Calu3 (cell line): ENCODE measurements around the gene ASTN2. TPM values are rescaled to one million over a fixed set of nuclear protein-coding genes. Genes with fewer than 3 reads are reported as not detected.
A peak's percentile ranks its signal among the peaks of the same experiment; 100 is the strongest.

Experiments
- BruUV-seq: library from RNA; stranded (reverse); fragments of 400-500 nt; replicated peaks from 2 replicates; lab custom pipeline; 2021; lab: Mats Ljungman, UMichigan
- CTCF ChIA-PET: fragments of 300-600 bp; sonication (Branson Sonifier 250); formaldehyde crosslinking; loops from one replicate; lab custom pipeline; 2022; ENCODE audit warnings: antibody characterized with exemption; lab: Charles Lee
- DNase-seq: peaks from one replicate; pipeline ENCODE4 v3.0.0; 2022
- H3K27ac Mint-ChIP-seq: one replicate; pipeline ENCODE4 v1.8.0; 2022; ENCODE audit warnings: mixed read lengths; ENCODE audit not compliant: unreplicated experiment
- H3K27me3 Mint-ChIP-seq: one replicate; pipeline ENCODE4 v1.8.0; 2022; ENCODE audit warnings: mixed read lengths; ENCODE audit not compliant: unreplicated experiment
- H3K36me3 Mint-ChIP-seq: one replicate; pipeline ENCODE4 v1.8.0; 2022; ENCODE audit warnings: mild to moderate bottlenecking, moderate library complexity, mixed read lengths; ENCODE audit not compliant: insufficient read depth, unreplicated experiment
- H3K4me1 Mint-ChIP-seq: one replicate; pipeline ENCODE4 v1.8.0; 2022; ENCODE audit warnings: mild to moderate bottlenecking, low read depth, mixed read lengths; ENCODE audit not compliant: unreplicated experiment
- H3K4me3 Mint-ChIP-seq: one replicate; pipeline ENCODE4 v1.8.0; 2022; ENCODE audit warnings: mild to moderate bottlenecking, low read depth, moderate library complexity, mixed read lengths; ENCODE audit not compliant: unreplicated experiment
- H3K9me3 Mint-ChIP-seq: one replicate; pipeline ENCODE4 v1.8.0; 2022; ENCODE audit warnings: low read depth, mixed read lengths; ENCODE audit not compliant: unreplicated experiment
- intact Hi-C: fragments of 100-400 bp; cut with micrococcal nuclease; formaldehyde crosslinking; loops from one replicate; pipeline ENCODE4 v1.10.0; 2022; ENCODE audit not compliant: unreplicated experiment
- total RNA-seq: library from RNA; stranded (reverse); gene quantifications from 2 replicates; pipeline ENCODE4 v1.2.3, GENCODE V29; 2022
- TF ChIP-seq, protein P1 (sequence below): fragments of 200-600 bp; IDR thresholded peaks from one replicate; pipeline ENCODE4 v1.8.0; 2022; ENCODE audit warnings: antibody characterized with exemption; ENCODE audit not compliant: unreplicated experiment

The ASTN2 gene
- total RNA-seq, 1 experiment from 2014 or later, result 1.7 TPM

DNA sequence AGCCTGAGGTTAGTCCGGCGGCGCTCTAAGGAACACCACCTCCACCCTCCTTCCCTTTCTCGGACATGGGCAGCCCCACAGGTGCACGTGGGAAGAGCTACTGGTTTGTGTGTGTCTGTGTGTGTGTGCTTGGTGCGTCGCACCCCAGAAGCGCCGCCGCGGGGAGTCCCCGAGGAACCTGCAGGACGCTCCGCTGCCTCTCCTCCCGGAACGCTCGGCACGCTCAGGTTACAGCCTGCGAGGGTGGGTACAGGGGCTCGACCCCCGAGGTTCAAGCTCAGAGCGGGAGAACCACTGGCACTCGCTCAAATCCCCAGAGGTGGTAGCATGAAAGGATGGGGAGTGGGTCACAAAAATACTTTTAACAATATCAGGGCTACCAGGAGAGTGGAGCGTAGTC is 2.0 kb downstream of the ASTN2 start:
- no TSS peak for BruUV-seq
- H3K36me3 Mint-ChIP-seq, result no peaks in the 10 kb centered on the region
- no peaks in the 10 kb centered on the region for H3K9me3 Mint-ChIP-seq
- peaks cover under 1% of the 10 kb centered on the region for H3K27me3 Mint-ChIP-seq
- TF ChIP-seq, protein P1, sequence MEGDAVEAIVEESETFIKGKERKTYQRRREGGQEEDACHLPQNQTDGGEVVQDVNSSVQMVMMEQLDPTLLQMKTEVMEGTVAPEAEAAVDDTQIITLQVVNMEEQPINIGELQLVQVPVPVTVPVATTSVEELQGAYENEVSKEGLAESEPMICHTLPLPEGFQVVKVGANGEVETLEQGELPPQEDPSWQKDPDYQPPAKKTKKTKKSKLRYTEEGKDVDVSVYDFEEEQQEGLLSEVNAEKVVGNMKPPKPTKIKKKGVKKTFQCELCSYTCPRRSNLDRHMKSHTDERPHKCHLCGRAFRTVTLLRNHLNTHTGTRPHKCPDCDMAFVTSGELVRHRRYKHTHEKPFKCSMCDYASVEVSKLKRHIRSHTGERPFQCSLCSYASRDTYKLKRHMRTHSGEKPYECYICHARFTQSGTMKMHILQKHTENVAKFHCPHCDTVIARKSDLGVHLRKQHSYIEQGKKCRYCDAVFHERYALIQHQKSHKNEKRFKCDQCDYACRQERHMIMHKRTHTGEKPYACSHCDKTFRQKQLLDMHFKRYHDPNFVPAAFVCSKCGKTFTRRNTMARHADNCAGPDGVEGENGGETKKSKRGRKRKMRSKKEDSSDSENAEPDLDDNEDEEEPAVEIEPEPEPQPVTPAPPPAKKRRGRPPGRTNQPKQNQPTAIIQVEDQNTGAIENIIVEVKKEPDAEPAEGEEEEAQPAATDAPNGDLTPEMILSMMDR, result no peak
- no peak overlapping the region for H3K4me3 Mint-ChIP-seq
- CTCF ChIA-PET, result no interaction called here
- DNase-seq, result no peak
- intact Hi-C loops, result no loop called here
- no peaks in the 10 kb centered on the region for H3K4me1 Mint-ChIP-seq
- no peak overlapping the region for H3K27ac Mint-ChIP-seq

DNA sequence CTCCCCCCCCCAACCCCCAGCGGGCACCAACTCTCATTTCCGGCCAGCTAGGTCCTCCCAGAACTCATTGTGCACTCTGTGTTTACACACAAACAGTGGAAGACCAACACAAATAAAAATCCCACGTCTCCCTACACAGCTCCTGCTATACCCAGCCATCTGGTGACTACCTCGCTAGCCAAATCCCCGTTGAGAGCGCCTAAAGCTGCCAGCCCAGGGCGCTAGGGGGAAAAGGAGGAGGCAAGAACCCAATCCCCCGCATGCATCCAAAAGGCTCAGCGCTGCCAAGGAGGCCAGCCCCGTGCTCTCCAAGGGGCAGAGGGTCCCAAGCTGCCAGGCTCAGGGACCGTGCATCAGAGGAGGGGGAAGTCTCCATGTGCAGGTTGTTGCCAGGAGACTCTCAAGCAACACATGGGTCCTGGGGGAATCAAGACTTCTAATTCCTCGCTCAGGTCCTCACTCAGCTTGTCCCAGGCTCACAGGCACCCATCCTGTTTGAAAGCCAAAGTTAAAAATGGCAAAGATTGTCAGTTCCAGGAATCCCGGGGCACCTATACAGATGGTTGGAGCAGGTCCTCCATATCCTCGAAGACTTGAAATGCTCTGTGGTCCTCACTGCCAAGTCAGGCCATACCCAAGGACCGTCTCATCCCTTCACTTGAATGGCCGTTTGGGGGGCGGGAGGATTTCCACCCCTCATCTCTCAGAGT is 2.7 kb downstream of the ASTN2 start:
- no peak for DNase-seq
- H3K27me3 Mint-ChIP-seq, result peaks cover 7% of the 10 kb centered on the region
- H3K9me3 Mint-ChIP-seq, result no peaks in the 10 kb centered on the region
- no peak overlapping the region for H3K4me3 Mint-ChIP-seq
- TF ChIP-seq, protein P1, result no peak
- intact Hi-C loops, result no loop called here
- no peaks in the 10 kb centered on the region for H3K36me3 Mint-ChIP-seq
- H3K27ac Mint-ChIP-seq, result no peak overlapping the region
- CTCF ChIA-PET, result no interaction called here
- H3K4me1 Mint-ChIP-seq, result no peaks in the 10 kb centered on the region
- BruUV-seq, result no TSS peak

DNA sequence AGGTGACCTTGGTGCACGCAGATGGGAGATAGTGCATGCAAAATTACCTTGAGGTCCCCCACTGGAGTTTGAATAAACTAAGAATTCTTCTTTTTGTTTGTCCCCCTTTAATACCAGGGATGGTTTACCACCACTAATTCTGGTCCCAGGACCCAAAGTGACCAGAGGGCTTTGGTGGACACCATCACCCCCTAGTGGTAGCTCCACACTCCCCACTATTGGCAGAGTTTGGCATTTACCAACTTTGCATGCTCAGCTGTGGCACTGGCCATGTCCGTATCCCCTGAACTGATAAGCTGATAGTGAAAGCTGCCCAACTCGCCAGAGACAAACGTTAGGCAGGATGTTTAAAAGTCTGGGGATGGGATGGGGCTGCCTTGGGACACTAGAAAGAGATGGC is 3.3 kb downstream of the ASTN2 start:
- no peaks in the 10 kb centered on the region for H3K36me3 Mint-ChIP-seq
- no TSS peak for BruUV-seq
- CTCF ChIA-PET, result no interaction called here

DNA sequence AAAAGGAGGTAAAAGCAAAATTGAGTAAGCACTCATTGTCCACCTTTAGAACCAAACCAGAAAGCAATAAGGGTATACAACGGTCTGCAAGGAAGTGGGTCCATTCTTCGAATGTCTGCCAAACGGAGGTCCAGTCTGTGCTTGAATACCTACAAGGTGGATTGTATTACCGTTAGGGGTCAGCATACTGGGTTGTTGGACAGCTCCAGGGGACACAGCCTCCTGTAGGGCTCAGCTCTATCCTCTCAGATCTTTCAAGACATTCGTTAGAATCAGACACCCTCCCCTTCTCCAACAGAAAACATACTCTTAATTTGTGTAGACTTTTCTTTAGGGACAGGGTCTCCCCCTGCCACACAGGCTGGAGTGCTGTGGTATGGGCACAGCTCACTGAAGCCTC is 5.5 kb downstream of the ASTN2 start:
- Mint-ChIP-seq H3K27ac (no peak overlapping the region), H3K36me3 (no peaks in the 10 kb centered on the region), H3K27me3 (peaks cover 29% of the 10 kb centered on the region), H3K4me3 (no peak overlapping the region), H3K9me3 (no peaks in the 10 kb centered on the region), H3K4me1 (no peaks in the 10 kb centered on the region)
- no TSS peak for BruUV-seq
- no peak for DNase-seq
- intact Hi-C loops, result no loop called here
- TF ChIP-seq, protein P1, result no peak
- CTCF ChIA-PET, result no interaction called here

More for the DNA sequence above, 3.3 kb downstream of the ASTN2 start:
- H3K9me3 Mint-ChIP-seq, result no peaks in the 10 kb centered on the region
- no peak overlapping the region for H3K27ac Mint-ChIP-seq
- H3K4me3 Mint-ChIP-seq, result no peak overlapping the region
- peaks cover 13% of the 10 kb centered on the region for H3K27me3 Mint-ChIP-seq
- peak; percentile 8 for DNase-seq
- TF ChIP-seq, protein P1, result no peak
- intact Hi-C loops, result no loop called here
- no peaks in the 10 kb centered on the region for H3K4me1 Mint-ChIP-seq
